Heart right ventricle (tissue), 16 donors: Measurements from ENCODE around the gene PHRF1. TPM values are rescaled to one million over a fixed set of nuclear protein-coding genes. Genes with fewer than 3 reads are reported as not detected.
"Not testable (repeated sequence)": the region's sequence is repeated elsewhere in the genome, so short reads cannot be mapped to it uniquely, and the experiment has no call there.

ENCODE experiments used
- ATAC-seq, 8 donors: fragments of 200-7000 bp; cut with Tn5 transposase; one replicate each; pipeline ENCODE4 v1.9.1; 2020; ENCODE audit warnings: mild to moderate bottlenecking in 8 of 8, moderate library complexity in 8 of 8, moderate number of reproducible peaks in 1 of 8
- DNase-seq, 2 donors: peaks; one replicate each; pipeline ENCODE4 v3.0.0-alpha.2; 2020
- H3K27ac ChIP-seq, 10 donors: fragments of 200-600 bp; sonication (generic) in 2 of 10; one replicate each; pipeline versions ENCODE4 v1.5.0 to v1.8.0; 2020 to 2022; ENCODE audit warnings: mild to moderate bottlenecking in 3 of 10
- H3K27me3 ChIP-seq, 7 donors: fragments of 200-600 bp; one replicate each; pipeline ENCODE4 v1.8.0; 2021 to 2022; ENCODE audit warnings: mild to moderate bottlenecking in 2 of 7
- H3K36me3 ChIP-seq, 9 donors: fragments of 200-600 bp; sonication (generic) in 1 of 9; one replicate each; pipeline versions ENCODE4 v1.5.0 to v1.8.0; 2020 to 2022; ENCODE audit warnings: mild to moderate bottlenecking in 2 of 9
- H3K4me1 ChIP-seq, 9 donors: fragments of 200-600 bp; sonication (generic) in 1 of 9; one replicate each; pipeline versions ENCODE4 v1.5.0 to v1.8.0; 2020 to 2022; ENCODE audit warnings: mild to moderate bottlenecking in 4 of 9
- H3K4me3 ChIP-seq, 10 donors: fragments of 200-600 bp; sonication (generic) in 2 of 10; one replicate each; pipeline versions ENCODE4 v1.5.0 to v1.8.0; 2020 to 2022; ENCODE audit warnings: mild to moderate bottlenecking in 7 of 10, moderate library complexity in 2 of 10
- H3K9me3 ChIP-seq, 11 donors: fragments of 200-600 bp in 10 of 11; sonication (generic) in 2 of 11; one replicate each; pipeline versions ENCODE4 v1.5.0 to v1.8.0; 2013 to 2022; ENCODE audit warnings: mild to moderate bottlenecking in 2 of 11, control low read depth in 1 of 11, moderate library complexity in 1 of 11
- WGBS, 2 donors: extraction: QIAGEN DNeasy Blood & Tissue Kit; methylation state at CpG; one replicate each; pipeline ENCODE4 v1.1.7; 2013; ENCODE audit warnings: inconsistent platforms in 1 of 2; 5-methylcytosine and 5-hydroxymethylcytosine counted together
- intact Hi-C, 10 donors: fragments of 100-400 bp; cut with DNase I; formaldehyde crosslinking; loops; one replicate each; pipeline versions ENCODE4 v1.11.1 to v1.14.2; 2022
- polyA plus RNA-seq, 2 donors: library from polyadenylated mRNA; stranded (reverse); fragments of 200-250 nt; gene quantifications; one replicate each; pipeline ENCODE4 v1.2.3, GENCODE V29; 2013
- total RNA-seq, 10 donors: library from RNA; stranded (reverse); fragmentation: NEBNext Ultra II Directional in 3 of 10; extraction: Animal tissue kit (Norgen Biotek cat#: 25700) in 3 of 10; gene quantifications; one replicate each; pipeline versions ENCODE4 v1.2.1 to v1.2.4, GENCODE V29; 2021 to 2023
- TF ChIP-seq, protein P1 (sequence below), 9 donors: fragments of 200-600 bp; sonication (generic) in 2 of 9; IDR thresholded peaks; one replicate each; pipeline versions ENCODE4 v1.5.0 to v1.8.0; 2021 to 2022; ENCODE audit warnings: antibody characterized with exemption in 9 of 9, mild to moderate bottlenecking in 5 of 9, moderate library complexity in 1 of 9
- donor health status: Arrhythmogenic right ventricular cardiomyopathy.
- donor health status: ischemic (EF 13 %, LVEDD 7.1; RV severe dilation, severe dysfunction).
- donor health status: healthy with polysubstance abuse.
- donor health status: DM: no; HTN: yes; CAD: no.
- donor health status: DM: no; HTN: no; CAD: no.
- donor health status: ischemic (EF 25% LVEDD 6.9; RV normal size, moderate dysfunction).
- donor health status: ischemic (EF 25% LVEDD 5.7; RV mildly dilated, moderate dysfunction).
- donor health status: healthy.
- donor health status: DM: yes; HTN: yes; CAD: no.
- donor health status: Ischemic cardiomyopathy.
- donor health status: ischemic (EF 35%, LVEDD 5.7; RV mildly dilated, moderate dysfunction).
- donor health status: nonischemic (EF 11% LVEDD 7.7; RV severe dilation, severe dysfunction).
- donor health status: DM: yes; HTN: yes; CAD: no.
- donor health status: PGD.
- donor health status: ischemic (EF 29% LVEDD 5.4; RV normal size, mild dysfunction).
- donor health status: nonischemic (EF 23%, LVEDD 6.1; RV moderate dilation, normal function).

The PHRF1 gene
- total and polyA plus RNA-seq, 12 donors: 10.5 to 23.0 (median 18.5) TPM

DNA sequence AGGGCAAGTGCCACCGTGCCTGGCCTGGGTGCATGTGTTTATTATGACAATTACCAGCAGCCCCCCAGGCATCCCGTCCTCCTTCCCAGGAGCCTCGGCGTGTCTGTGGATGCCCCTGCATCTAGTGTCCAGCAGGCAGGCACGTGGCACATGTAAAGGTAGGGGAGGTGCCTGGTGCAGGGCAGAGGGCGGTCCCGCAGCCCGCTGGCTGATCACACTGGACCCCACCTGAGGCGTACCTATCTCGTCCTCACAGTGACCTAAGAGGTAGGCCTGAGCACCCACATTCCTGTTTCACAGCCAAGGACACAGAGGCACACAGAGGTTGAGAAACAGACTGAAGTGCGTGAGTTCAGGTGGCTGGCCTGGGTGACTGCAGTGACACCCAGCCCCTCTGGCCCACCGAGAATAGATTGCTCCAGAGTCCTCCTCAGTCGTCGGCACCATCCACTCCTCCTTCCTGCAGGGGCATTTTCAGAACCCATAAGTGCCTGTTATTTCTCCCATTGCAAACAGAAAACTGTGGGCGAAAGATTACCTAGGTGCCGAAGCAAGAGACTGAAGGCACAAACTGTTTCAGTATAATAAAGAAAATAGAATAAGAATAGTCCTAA, 3.0 kb upstream of the PHRF1 start:
- Histone ChIP-seq H3K36me3 (peaks cover 0 to 1% (median 0%) of the 10 kb centered on the region in 9 donors), H3K27me3 (peaks cover 0 to 21% (median 0%) of the 10 kb centered on the region in 7 donors), H3K4me1 (peaks cover 16 to 42% (median 39%) of the 10 kb centered on the region in 9 donors), H3K4me3 (no peak overlapping the region), H3K9me3 (no peaks in the 10 kb centered on the region), H3K27ac (no peak overlapping the region)
- DNase-seq: no peak
- TF ChIP-seq, protein P1, sequence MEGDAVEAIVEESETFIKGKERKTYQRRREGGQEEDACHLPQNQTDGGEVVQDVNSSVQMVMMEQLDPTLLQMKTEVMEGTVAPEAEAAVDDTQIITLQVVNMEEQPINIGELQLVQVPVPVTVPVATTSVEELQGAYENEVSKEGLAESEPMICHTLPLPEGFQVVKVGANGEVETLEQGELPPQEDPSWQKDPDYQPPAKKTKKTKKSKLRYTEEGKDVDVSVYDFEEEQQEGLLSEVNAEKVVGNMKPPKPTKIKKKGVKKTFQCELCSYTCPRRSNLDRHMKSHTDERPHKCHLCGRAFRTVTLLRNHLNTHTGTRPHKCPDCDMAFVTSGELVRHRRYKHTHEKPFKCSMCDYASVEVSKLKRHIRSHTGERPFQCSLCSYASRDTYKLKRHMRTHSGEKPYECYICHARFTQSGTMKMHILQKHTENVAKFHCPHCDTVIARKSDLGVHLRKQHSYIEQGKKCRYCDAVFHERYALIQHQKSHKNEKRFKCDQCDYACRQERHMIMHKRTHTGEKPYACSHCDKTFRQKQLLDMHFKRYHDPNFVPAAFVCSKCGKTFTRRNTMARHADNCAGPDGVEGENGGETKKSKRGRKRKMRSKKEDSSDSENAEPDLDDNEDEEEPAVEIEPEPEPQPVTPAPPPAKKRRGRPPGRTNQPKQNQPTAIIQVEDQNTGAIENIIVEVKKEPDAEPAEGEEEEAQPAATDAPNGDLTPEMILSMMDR (IDR thresholded peaks at IDR 0.05): no peak
- 91 to 92% methylated on average over 16 of the region's 16 CpGs for whole genome bisulfite sequencing, 2 donors
- intact Hi-C loops: loop anchor here in 1 of 10 donors (10.0 kb wide), 1 partner anchor 58 kb away; no protein-coding TSS in a partner anchor
- no peak for ATAC-seq

DNA sequence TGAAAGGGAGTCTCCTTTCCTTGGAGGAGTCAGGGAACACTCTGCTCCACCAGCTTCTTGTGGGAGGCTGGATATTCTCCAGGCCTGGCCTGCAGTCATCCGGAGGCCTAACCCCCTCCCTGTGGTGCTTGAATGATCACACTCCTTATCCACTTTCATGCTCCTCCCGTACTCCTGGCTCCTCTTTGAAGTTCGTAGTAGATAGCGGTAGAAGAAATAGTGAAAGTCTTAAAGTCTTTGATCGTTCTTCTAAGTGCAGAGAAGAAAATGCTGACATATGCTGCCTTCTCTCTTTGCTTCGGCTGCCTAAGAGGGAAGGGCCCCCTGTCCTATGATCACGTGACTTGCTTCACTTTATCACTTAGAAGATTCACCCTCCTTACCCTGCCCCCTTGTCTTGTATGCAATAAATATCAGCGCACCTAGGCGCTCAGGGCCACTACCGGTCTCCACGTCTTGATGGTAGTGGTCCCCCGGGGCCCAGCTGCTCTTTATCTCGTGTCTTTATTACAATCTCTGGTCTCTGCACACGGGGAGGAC, 2.2 kb upstream of the PHRF1 start:
- not testable (repeated sequence) for ATAC-seq, H3K9me3 ChIP-seq, H3K36me3 ChIP-seq, DNase-seq
- Histone ChIP-seq H3K4me3 (peak overlapping the region in 1 of 10 donors; percentile 99), H3K27ac (peak overlapping the region in 1 of 10 donors; percentile 53), H3K4me1 (peaks cover 18 to 48% (median 45%) of the 10 kb centered on the region in 9 donors), H3K27me3 (peaks cover 0 to 21% (median 0%) of the 10 kb centered on the region in 7 donors)
- intact Hi-C loops: loop anchor here in 1 of 10 donors (10.0 kb wide), 1 partner anchor 59 kb away; no protein-coding TSS in a partner anchor
- WGBS, 2 donors: 67 to 68% methylated on average over 14 of the region's 14 CpGs

DNA sequence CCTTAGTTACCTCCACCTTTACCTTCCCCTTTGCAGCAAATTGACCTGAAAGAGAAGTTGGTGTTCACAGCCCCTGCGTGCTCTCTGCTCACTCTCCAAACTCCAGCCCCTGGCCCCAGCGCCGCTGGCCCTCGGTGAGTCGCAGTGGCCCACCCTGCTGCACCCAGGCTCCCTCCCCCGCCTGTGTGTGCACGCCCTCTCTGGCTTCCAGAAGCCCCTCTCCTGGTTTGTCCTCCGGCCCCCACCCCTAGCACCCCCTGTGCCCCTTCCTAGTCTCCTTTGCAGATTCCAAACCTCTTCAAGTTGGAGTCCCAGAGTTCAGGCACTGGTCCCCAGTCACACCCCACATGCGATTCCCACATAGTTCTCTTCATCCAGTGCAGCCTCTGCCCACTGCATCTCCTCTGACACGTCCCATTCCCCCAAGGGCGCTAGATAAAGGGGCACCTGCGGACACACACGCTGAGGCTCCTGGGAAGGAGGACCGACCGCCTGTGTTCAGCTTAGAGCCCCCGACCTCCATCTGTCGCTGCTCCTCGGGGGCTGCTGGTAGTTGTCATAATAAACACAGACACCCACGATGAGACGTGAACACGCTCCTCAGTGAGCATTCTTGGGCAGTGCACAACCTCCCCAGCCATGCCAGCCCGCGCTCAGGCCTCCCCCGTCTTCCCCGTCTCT, 1.5 kb upstream of the PHRF1 start:
- ATAC-seq: peak in 1 of 8 donors; percentile 2

DNA sequence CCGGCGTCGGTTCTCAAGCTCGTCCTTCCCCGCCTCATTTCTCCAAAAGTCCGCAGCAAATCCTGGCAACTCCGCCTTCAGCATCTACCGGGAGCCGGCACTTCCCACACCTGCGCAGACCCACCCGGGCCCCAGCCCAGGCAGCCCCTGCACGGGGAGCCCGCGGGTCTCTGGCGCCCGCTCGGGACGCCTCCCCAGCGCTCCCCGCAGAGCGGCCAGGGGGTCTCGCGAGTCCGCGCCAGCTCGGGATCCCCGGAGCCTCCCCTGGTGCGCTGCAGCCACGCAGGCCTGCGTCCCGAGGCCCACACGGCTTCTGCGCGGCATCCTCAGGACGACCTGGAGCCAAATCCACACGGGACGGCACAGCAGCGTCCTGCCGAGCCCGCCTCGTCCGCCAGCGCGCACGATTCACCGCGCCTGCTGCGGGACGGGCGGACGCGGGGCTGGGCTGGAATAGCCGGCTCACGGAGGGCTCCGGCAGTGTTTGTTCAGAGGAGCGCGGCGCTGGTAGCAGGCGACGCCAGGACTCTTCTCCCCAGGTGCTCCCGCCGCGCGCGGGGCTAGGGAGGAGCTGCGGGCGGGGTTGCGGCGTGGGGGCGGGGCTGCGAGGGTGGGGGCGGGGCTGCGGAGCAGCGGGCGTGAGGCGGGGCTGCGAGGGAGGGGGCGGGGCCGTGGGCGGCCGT, 816 bp upstream of the PHRF1 start:
- DNase-seq (no peak), ATAC-seq (peak in 6 of 8 donors; percentile 1 to 72 (median 46))
- intact Hi-C loops: loop anchor here in 3 of 10 donors (5.0 to 10.0 kb wide), 3 partner anchors 37 to 61 kb away; partner anchors contain the start of gene IRF7 (in 1 of the 3)

More for the DNA sequence above, 1.5 kb upstream of the PHRF1 start:
- intact Hi-C loops: loop anchor here in 3 of 10 donors (5.0 to 10.0 kb wide), 3 partner anchors 38 to 60 kb away; partner anchors contain the start of gene IRF7 (in 1 of the 3)
- H3K4me1 ChIP-seq: peaks cover 20 to 48% (median 45%) of the 10 kb centered on the region in 9 donors
- DNase-seq: no peak
- H3K27ac ChIP-seq: peak overlapping the region in 5 of 10 donors; percentile 40 to 67 (median 58)
- H3K36me3 ChIP-seq: peaks cover 0 to 5% (median 0%) of the 10 kb centered on the region in 9 donors
- H3K9me3 ChIP-seq: no peaks in the 10 kb centered on the region
- peak overlapping the region; percentile 51 to 99 (median 67) for H3K4me3 ChIP-seq
- H3K27me3 ChIP-seq: peaks cover 0 to 21% (median 0%) of the 10 kb centered on the region in 7 donors
- TF ChIP-seq, protein P1 (IDR thresholded peaks at IDR 0.05): no peak
- 28 to 29% methylated on average over 25 of the region's 25 CpGs for WGBS, 2 donors

More for the DNA sequence above, 816 bp upstream of the PHRF1 start:
- H3K9me3 ChIP-seq: no peaks in the 10 kb centered on the region
- H3K4me1 ChIP-seq: peaks cover 23 to 52% (median 48%) of the 10 kb centered on the region in 9 donors
- WGBS, 2 donors: 0 to 1% methylated on average over 60 to 75 of the region's 81 CpGs
- TF ChIP-seq, protein P1 (IDR thresholded peaks at IDR 0.05): no peak
- peak overlapping the region in 9 of 10 donors; percentile 14 to 67 (median 44) for H3K27ac ChIP-seq
- peaks cover 0 to 5% (median 0%) of the 10 kb centered on the region in 9 donors for H3K36me3 ChIP-seq
- peaks cover 0 to 21% (median 0%) of the 10 kb centered on the region in 7 donors for H3K27me3 ChIP-seq
- H3K4me3 ChIP-seq: peak overlapping the region; percentile 51 to 99 (median 67)
